ENCODE measurements around the gene DIP2B. TPM values are rescaled to one million over a fixed set of nuclear protein-coding genes. Genes with fewer than 3 reads are reported as not detected.

The DIP2B gene
- total RNA-seq, 4 donors from 2014 or later = 31.1 to 57.2 (median 46.5) TPM

GRCh38 chr12:50634379-50634778 is 129.6 kb downstream of the DIP2B start:
- intact Hi-C loops (cut with DNase I) = no loop called here
- no peaks in the 10 kb centered on the region for H3K9me3 ChIP-seq
- no peak overlapping the region for H3K4me3 ChIP-seq
- no peaks in the 10 kb centered on the region for H3K27me3 ChIP-seq
- H3K27ac ChIP-seq = no peak overlapping the region
- no peak for DNase-seq
- H3K36me3 ChIP-seq = peaks cover 0 to 39% (median 0%) of the 10 kb centered on the region in 3 donors
- H3K4me1 ChIP-seq = peaks cover 3 to 51% (median 6%) of the 10 kb centered on the region in 3 donors
- 94 to 97% methylated on average over 2 of the region's 2 CpGs for WGBS, 2 donors
- TF ChIP-seq CTCF (IDR thresholded peaks at IDR 0.05) = no peak
- TF ChIP-seq POLR2A (IDR thresholded peaks at IDR 0.05) = no peak

- Histone ChIP-seq H3K27ac (no peak overlapping the region), H3K36me3 (peaks cover 0 to 32% (median 0%) of the 10 kb centered on the region in 3 donors), H3K4me3 (no peak overlapping the region), H3K9me3 (no peaks in the 10 kb centered on the region), H3K4me1 (peaks cover 3 to 51% (median 6%) of the 10 kb centered on the region in 3 donors), H3K27me3 (no peaks in the 10 kb centered on the region)
- no peak for DNase-seq
- WGBS, 2 donors = 40 to 50% methylated on average over 5 of the region's 5 CpGs
- intact Hi-C loops (cut with DNase I) = loop anchor here (5.0 kb wide), 1 partner anchor 128 kb away; no protein-coding TSS in a partner anchor
- TF ChIP-seq CTCF (IDR thresholded peaks at IDR 0.05) (no peak), POLR2A (IDR thresholded peaks at IDR 0.05) (no peak)
Measured at GRCh38 chr12:50635364-50635763, 130.6 kb downstream of the DIP2B start.

GRCh38 chr12:50635857-50636256 is 131.1 kb downstream of the DIP2B start:
- intact Hi-C loops (cut with DNase I) = loop anchor here (5.0 kb wide), 1 partner anchor 129 kb away; no protein-coding TSS in a partner anchor
- 88 to 89% methylated on average over 4 of the region's 4 CpGs for WGBS, 2 donors

GRCh38 chr12:50636505-50636904 is 131.7 kb downstream of the DIP2B start:
- intact Hi-C loops (cut with DNase I) = loop anchor here (5.0 kb wide), 1 partner anchor 129 kb away; no protein-coding TSS in a partner anchor
- TF ChIP-seq POLR2A (IDR thresholded peaks at IDR 0.05) (no peak), CTCF (IDR thresholded peaks at IDR 0.05) (no peak)
- Histone ChIP-seq H3K9me3 (no peaks in the 10 kb centered on the region), H3K27me3 (no peaks in the 10 kb centered on the region), H3K4me1 (peaks cover 6 to 57% (median 8%) of the 10 kb centered on the region in 3 donors), H3K27ac (no peak overlapping the region), H3K36me3 (peaks cover 0 to 31% (median 0%) of the 10 kb centered on the region in 3 donors), H3K4me3 (no peak overlapping the region)
- 62 to 81% methylated on average over 3 of the region's 3 CpGs for WGBS, 2 donors
- no peak for DNase-seq

More at GRCh38 chr12:50635857-50636256, 131.1 kb downstream of the DIP2B start:
- no peak for DNase-seq
- Histone ChIP-seq H3K4me3 (no peak overlapping the region), H3K27me3 (no peaks in the 10 kb centered on the region), H3K27ac (no peak overlapping the region), H3K4me1 (peaks cover 3 to 51% (median 6%) of the 10 kb centered on the region in 3 donors), H3K9me3 (no peaks in the 10 kb centered on the region), H3K36me3 (peaks cover 0 to 31% (median 0%) of the 10 kb centered on the region in 3 donors)
- TF ChIP-seq CTCF (IDR thresholded peaks at IDR 0.05) = no peak
- no peak for TF ChIP-seq POLR2A (IDR thresholded peaks at IDR 0.05)

GRCh38 chr12:50637870-50638481 is 133.2 kb downstream of the DIP2B start:
- H3K27me3 ChIP-seq = no peaks in the 10 kb centered on the region
- 27% methylated on average over 4 of the region's 4 CpGs for WGBS, 2 donors
- H3K36me3 ChIP-seq = peaks cover 0 to 18% (median 0%) of the 10 kb centered on the region in 3 donors
- H3K4me3 ChIP-seq = no peak overlapping the region
- DNase-seq = no peak
- no peaks in the 10 kb centered on the region for H3K9me3 ChIP-seq
- intact Hi-C loops (cut with DNase I) = loop anchor here (5.0 kb wide), 1 partner anchor 131 kb away; no protein-coding TSS in a partner anchor
- H3K27ac ChIP-seq = peak overlapping the region in 1 of 4 donors; percentile 50
- peak in 5 of 6 experiments; percentile 45 to 74 (median 69) for TF ChIP-seq CTCF (IDR thresholded peaks at IDR 0.05)
- no peak for TF ChIP-seq POLR2A (IDR thresholded peaks at IDR 0.05)
- H3K4me1 ChIP-seq = peaks cover 10 to 67% (median 18%) of the 10 kb centered on the region in 3 donors
